Peyer's patch (tissue), 4 donors: Measurements from ENCODE around the gene INAFM2. TPM values are rescaled to one million over a fixed set of nuclear protein-coding genes. Genes with fewer than 3 reads are reported as not detected.

Source experiments
- DNase-seq, 3 donors: peaks; one replicate each; pipeline ENCODE4 v3.0.0-alpha.2; 2017 to 2019
- H3K27ac ChIP-seq, 4 donors: fragments of 200-600 bp; sonication (generic); one replicate each; pipeline ENCODE4 v1.5.1; 2016 to 2019
- H3K27me3 ChIP-seq, 2 donors: fragments of 200-600 bp; sonication (generic); one replicate each; pipeline ENCODE4 v1.5.1; 2019
- H3K36me3 ChIP-seq, 3 donors: fragments of 200-600 bp; sonication (generic); one replicate each; pipeline ENCODE4 v1.5.1; 2016 to 2019
- H3K4me1 ChIP-seq, 4 donors: fragments of 200-600 bp; sonication (generic); one replicate each; pipeline ENCODE4 v1.5.1; 2016 to 2019
- H3K4me3 ChIP-seq, 4 donors: fragments of 200-600 bp; sonication (generic); 1 replicate in 3 of 4; 2 replicates in 1 of 4; pipeline ENCODE4 v1.5.1; 2016 to 2019; ENCODE audit warnings: mild to moderate bottlenecking in 1 of 4
- H3K9me3 ChIP-seq, 4 donors: fragments of 200-600 bp; sonication (generic); one replicate each; pipeline ENCODE4 v1.5.1; 2016 to 2019; ENCODE audit warnings: mild to moderate bottlenecking in 1 of 4
- POLR2A ChIP-seq, 2 donors: fragments of 450-650 bp; IDR thresholded peaks; one replicate each; pipeline ENCODE4 v1.5.1; 2017; ENCODE audit warnings: antibody characterized with exemption in 2 of 2, mild to moderate bottlenecking in 2 of 2, moderate library complexity in 2 of 2
- total RNA-seq, 4 donors: library from RNA; depleted of rRNA; stranded (reverse); fragments of >200 nt; gene quantifications; one replicate each; pipeline ENCODE4 v1.1.0, GENCODE V29; 2016
- TF ChIP-seq, protein P1 (sequence below), 6 experiments: fragments of 450-650 bp in 4 of 6; fragments of 200-600 bp in 2 of 6; sonication (generic) in 1 of 6; IDR thresholded peaks; one replicate each; pipeline ENCODE4 v1.5.1; 2017 to 2019; ENCODE audit warnings: antibody characterized with exemption in 6 of 6, mild to moderate bottlenecking in 3 of 6, moderate library complexity in 1 of 6

Gene INAFM2
- total RNA-seq, 4 donors from 2014 or later, result 6.2 to 10.7 (median 8.9) TPM

DNA sequence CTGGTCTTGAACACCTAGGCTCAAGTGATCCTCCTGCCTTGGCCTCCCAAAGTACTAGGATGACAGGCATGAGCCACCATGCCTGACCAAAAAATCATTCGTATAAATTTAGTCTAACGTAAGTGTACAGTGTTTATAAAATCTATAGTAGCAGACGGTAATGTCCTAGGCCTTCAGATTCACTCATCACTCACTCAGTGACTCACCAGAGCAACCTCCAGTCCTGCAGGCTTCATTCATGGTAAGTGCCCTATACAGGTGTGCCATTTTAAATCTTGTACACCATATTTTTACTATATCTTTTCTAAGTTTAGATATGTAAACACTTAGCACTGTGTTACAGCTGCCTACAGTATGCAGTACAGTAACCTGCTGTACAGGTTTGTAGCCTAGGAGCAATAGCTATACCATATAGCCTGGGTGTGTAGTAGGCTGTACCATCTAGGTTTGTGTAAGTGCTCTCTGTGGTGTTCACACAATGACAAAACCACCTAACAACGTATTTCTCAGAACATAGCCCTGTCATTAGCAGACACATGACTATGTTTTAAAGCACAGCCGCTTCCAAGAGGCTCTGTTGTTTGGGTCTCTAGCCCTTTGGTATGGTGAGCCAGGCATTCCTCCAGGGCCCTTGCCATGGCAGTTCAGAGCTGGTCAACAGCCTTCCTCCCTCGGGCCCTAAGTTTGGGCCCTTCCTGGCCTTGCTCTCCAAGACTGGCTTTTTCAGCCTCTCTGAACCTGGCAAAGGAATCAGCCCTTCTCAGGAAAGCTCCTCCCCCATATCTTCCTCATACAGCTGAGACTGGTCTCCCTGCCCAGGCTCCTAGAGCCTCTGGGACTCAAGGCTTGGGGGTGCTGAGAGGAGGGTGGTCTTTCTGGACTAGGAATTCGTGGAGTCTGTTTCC is 19.2 kb downstream of the INAFM2 start:
- peak overlapping the region in 3 of 4 donors; percentile 6 to 99 (median 65) for H3K27ac ChIP-seq
- no peaks in the 10 kb centered on the region for H3K9me3 ChIP-seq
- H3K36me3 ChIP-seq, result no peaks in the 10 kb centered on the region
- no peak for DNase-seq
- H3K27me3 ChIP-seq, result no peaks in the 10 kb centered on the region
- H3K4me3 ChIP-seq, result no peak overlapping the region
- no peak for TF ChIP-seq POLR2A (IDR thresholded peaks at IDR 0.05)
- TF ChIP-seq, protein P1, sequence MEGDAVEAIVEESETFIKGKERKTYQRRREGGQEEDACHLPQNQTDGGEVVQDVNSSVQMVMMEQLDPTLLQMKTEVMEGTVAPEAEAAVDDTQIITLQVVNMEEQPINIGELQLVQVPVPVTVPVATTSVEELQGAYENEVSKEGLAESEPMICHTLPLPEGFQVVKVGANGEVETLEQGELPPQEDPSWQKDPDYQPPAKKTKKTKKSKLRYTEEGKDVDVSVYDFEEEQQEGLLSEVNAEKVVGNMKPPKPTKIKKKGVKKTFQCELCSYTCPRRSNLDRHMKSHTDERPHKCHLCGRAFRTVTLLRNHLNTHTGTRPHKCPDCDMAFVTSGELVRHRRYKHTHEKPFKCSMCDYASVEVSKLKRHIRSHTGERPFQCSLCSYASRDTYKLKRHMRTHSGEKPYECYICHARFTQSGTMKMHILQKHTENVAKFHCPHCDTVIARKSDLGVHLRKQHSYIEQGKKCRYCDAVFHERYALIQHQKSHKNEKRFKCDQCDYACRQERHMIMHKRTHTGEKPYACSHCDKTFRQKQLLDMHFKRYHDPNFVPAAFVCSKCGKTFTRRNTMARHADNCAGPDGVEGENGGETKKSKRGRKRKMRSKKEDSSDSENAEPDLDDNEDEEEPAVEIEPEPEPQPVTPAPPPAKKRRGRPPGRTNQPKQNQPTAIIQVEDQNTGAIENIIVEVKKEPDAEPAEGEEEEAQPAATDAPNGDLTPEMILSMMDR (IDR thresholded peaks at IDR 0.05), result no peak
- peaks cover 4 to 91% (median 7%) of the 10 kb centered on the region in 4 donors for H3K4me1 ChIP-seq

DNA sequence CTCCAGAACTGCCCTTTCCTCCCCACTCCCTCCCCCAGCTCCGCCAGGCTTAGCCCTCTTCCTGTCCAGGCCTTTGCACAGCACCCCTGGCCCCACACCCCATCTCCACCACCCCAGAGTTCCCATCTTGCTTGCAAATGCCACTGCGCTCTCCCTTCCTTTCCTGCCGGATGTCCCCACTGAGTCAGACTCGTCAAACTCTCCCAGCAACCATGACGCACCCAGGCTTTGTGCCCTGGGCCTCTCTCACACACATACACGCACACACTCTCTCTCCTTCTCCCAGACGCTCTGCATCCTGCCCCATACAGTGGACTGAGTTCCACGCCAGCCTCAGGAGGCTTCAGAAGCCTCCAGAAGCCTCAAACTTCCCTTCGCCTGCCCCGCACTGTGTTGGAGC is 20.0 kb downstream of the INAFM2 start:
- Histone ChIP-seq H3K36me3 (no peaks in the 10 kb centered on the region), H3K4me1 (peaks cover 0 to 83% (median 7%) of the 10 kb centered on the region in 4 donors), H3K9me3 (no peaks in the 10 kb centered on the region), H3K27ac (peak overlapping the region in 3 of 4 donors; percentile 6 to 99 (median 65)), H3K27me3 (no peaks in the 10 kb centered on the region), H3K4me3 (no peak overlapping the region)
- no peak for DNase-seq
- no peak for TF ChIP-seq POLR2A (IDR thresholded peaks at IDR 0.05)
- TF ChIP-seq, protein P1 (IDR thresholded peaks at IDR 0.05), result no peak

DNA sequence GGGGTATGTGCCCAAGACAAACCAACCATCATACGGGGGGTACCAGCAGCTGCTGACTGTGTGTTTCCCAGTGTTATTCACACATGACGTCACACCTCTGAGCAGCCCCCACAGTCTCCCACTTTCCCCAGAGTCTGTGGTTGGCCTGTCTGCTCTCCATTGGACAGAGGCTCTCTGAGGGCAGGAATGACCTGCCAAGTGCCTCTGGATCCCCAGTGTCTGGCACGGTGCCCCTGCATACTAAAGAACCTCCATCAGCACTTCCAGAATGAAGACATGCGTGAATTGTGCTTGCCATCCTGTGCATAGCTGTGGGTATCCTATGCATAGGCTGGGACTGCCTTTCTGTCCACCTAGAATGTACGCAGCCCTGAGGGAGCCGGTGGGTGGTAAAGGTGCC is 20.7 kb downstream of the INAFM2 start:
- H3K27me3 ChIP-seq, result no peaks in the 10 kb centered on the region
- TF ChIP-seq POLR2A (IDR thresholded peaks at IDR 0.05), result no peak
- TF ChIP-seq, protein P1 (IDR thresholded peaks at IDR 0.05), result no peak
- H3K27ac ChIP-seq, result peak overlapping the region in 1 of 4 donors; percentile 99
- no peak for DNase-seq
- no peaks in the 10 kb centered on the region for H3K36me3 ChIP-seq
- no peak overlapping the region for H3K4me3 ChIP-seq
- H3K4me1 ChIP-seq, result peaks cover 0 to 76% (median 8%) of the 10 kb centered on the region in 4 donors
- H3K9me3 ChIP-seq, result no peaks in the 10 kb centered on the region

DNA sequence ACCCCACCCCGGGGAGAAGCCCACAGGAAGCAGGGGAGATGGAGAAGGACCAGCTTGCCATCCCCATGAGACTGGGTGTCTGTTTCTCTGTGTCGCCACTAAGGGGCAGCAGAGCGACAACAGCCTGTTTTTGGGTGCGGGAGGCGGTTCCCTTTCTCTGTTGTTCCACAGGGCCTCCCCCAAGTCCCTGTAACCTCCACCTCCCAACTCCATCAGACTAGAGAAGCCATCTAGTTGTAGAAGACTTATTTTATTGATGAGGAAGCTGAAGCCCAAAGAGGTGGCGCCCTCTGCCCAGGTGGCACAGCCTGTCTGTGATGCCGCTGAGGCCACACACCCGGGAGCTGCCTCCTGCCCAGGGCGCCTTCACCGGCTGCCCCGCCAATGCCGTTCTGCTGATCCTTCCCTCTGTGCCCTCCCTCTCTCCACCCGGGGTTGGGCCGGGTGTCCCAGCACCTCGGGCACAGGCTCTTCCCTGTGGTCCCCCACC is 21.2 kb downstream of the INAFM2 start:
- H3K4me3 ChIP-seq, result peak overlapping the region in 2 of 4 donors; percentile 30 to 31
- H3K4me1 ChIP-seq, result peaks cover 0 to 71% (median 7%) of the 10 kb centered on the region in 4 donors
- peak; percentile 62 to 84 (median 83) for DNase-seq
- H3K36me3 ChIP-seq, result no peaks in the 10 kb centered on the region
- H3K27ac ChIP-seq, result peak overlapping the region in 3 of 4 donors; percentile 90 to 99 (median 96)
- TF ChIP-seq POLR2A (IDR thresholded peaks at IDR 0.05), result peak; percentile 41 to 52
- TF ChIP-seq, protein P1 (IDR thresholded peaks at IDR 0.05), result peak; percentile 37 to 91 (median 86)
- H3K27me3 ChIP-seq, result no peaks in the 10 kb centered on the region
- no peaks in the 10 kb centered on the region for H3K9me3 ChIP-seq

DNA sequence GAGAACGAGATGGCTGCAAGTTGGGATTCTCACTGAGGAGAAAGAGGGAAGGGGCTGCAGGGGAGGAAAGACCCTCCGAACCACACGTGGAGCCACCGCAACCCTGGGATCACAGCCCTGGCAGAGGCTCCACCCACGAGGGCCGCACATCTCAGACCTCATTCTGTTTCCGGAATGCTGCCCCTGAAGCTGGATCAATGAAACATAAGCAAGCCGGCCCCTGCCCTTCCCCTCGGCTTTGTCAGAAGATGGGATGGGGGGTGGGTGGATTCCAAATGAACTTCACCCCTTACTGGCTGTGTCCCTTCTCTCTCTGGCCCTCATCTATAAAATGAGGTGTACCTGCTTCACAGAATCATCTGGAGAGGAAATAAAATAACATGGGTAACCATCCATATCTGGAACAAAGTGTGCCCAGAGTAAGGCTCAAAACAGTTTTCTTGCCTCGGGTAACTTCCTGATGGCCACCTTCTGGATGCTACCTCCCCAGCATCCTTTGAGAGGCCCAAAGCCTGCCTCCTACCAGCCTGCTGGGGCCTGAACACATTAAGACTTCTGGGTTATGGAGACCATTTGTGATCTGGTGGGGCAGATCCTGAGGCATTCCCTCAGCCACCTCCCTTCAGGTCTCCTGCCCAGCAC is 21.9 kb downstream of the INAFM2 start:
- peak in 1 of 3 donors; percentile 55 for DNase-seq
- H3K4me3 ChIP-seq, result peak overlapping the region in 2 of 4 donors; percentile 30 to 31
- H3K27ac ChIP-seq, result peak overlapping the region in 3 of 4 donors; percentile 90 to 99 (median 96)
- TF ChIP-seq POLR2A (IDR thresholded peaks at IDR 0.05), result no peak
- TF ChIP-seq, protein P1 (IDR thresholded peaks at IDR 0.05), result no peak
- no peaks in the 10 kb centered on the region for H3K36me3 ChIP-seq
- peaks cover 0 to 68% (median 6%) of the 10 kb centered on the region in 4 donors for H3K4me1 ChIP-seq
- H3K9me3 ChIP-seq, result no peaks in the 10 kb centered on the region
- no peaks in the 10 kb centered on the region for H3K27me3 ChIP-seq
